ENCODE measurements around the gene TAS2R3.

The TAS2R3 gene

DNA sequence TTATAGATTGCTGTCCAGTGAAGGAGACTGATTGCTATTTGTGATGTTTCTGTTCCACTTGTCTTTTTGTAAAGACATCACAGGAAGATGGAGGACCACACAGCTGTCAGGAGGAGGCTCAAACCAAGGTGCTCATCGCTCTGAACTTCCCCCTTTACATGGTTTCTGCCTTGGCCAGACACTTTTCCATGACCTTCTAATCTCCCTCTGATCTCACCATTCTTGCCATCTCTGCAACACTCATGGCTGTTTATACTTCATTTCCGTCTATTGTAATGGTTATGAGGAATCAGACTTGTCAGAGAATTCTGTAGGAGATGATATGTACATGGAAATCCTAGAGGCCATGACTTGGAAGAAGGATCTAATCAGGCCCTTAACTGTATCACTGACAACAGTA, 24.4 kb downstream of the TAS2R3 start:
- DNase-seq, result no peak

GRCh38 chr7:141789917-141790316, 26.0 kb downstream of the TAS2R3 start, which contains the start of gene TAS2R5:
TSS of gene TAS2R5 (plus strand) at chr7:141790217. CDS start at chr7:141790362, 145 bp downstream.
- no peak for DNase-seq

DNA sequence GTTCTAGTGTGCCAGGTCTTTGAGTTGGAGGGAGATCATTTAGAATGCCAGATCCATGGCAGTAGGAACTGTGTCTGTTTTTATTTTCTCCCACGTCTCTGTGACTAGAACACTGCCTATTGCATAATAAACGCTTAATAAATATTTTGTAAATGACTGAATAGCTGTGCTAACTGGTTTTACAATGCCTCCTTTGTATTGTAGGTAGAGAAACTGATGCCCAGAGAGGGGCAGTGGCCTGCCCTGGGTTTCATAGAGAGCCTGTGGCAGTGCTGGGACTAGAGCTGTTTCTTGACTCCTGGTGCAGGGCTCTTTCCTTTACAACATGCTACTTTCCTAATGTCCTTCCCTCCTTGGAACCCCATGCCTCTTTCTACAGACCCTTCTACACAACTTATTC, 28.6 kb downstream of the TAS2R3 start:
- DNase-seq, result no peak

Measured in activated gamma-delta T cell (primary cell).